K562 (cell line): ENCODE measurements around the gene DIAPH3. TPM values are rescaled to one million over a fixed set of nuclear protein-coding genes. Genes with fewer than 3 reads are reported as not detected.

Source experiments
- JUND ChIP-seq, 2 experiments: IDR thresholded peaks; 2 replicates in 1 of 2; 3 replicates in 1 of 2; pipeline ENCODE4 v1.6.1; 2011; ENCODE audit warnings: borderline replicate concordance in 2 of 2, low read depth in 2 of 2, low read length in 2 of 2, improper control_type of control experiment in 1 of 2, missing biosample characterization in 1 of 2, missing genetic modification characterization in 1 of 2, missing genetic modification reagents in 1 of 2
- MAFG ChIP-seq: fragments of 450-650 bp; conservative IDR thresholded peaks from 2 replicates; pipeline ENCODE4 v1.6.1; 2016; ENCODE audit warnings: missing genetic modification characterization, missing compliant biosample characterization
- NR4A1 ChIP-seq, 2 experiments: fragments of 250-450 bp in 1 of 2; fragments of 450-650 bp in 1 of 2; sonication (Bioruptor Pico) in 1 of 2; IDR thresholded peaks; 2 replicates each; pipeline versions ENCODE4 v1.4.0 to v1.6.1; 2016 to 2020; ENCODE audit warnings: mild to moderate bottlenecking in 2 of 2, missing compliant biosample characterization in 1 of 2, missing genetic modification characterization in 1 of 2, moderate library complexity in 1 of 2
- TBP ChIP-seq: optimal IDR thresholded peaks from 2 replicates; pipeline ENCODE3; 2011; ENCODE audit warnings: low read depth, low read length, improper control_type of control experiment
- TCFL5 ChIP-seq: fragments of 250-450 bp; sonication (Bioruptor Pico); conservative IDR thresholded peaks from 2 replicates; pipeline ENCODE4 v1.6.1; 2021; ENCODE audit warnings: mild to moderate bottlenecking, moderate library complexity, matching md5 sums
- ZNF280A ChIP-seq: fragments of 450-650 bp; IDR thresholded peaks from 2 replicates; pipeline ENCODE4 v1.6.1; 2018; ENCODE audit warnings: mild to moderate bottlenecking, low read depth; ENCODE audit not compliant: partially characterized antibody
- ZNF507 ChIP-seq: conservative IDR thresholded peaks from 2 replicates; pipeline ENCODE4 v1.6.1; 2017; ENCODE audit warnings: missing genetic modification characterization, missing compliant biosample characterization
- polyA plus RNA-seq, 8 experiments: library from polyadenylated mRNA; depleted of rRNA in 4 of 8; stranded (reverse) in 5 of 8; unstranded in 3 of 8; fragments of >200 nt; fragmentation: Nextera tagmentation in 2 of 8; fragmentation: Illumina TruSeq in 1 of 8; extraction: Ambion mirVana in 2 of 8; extraction: Trizol in 1 of 8; gene quantifications; 2 replicates each; pipeline versions ENCODE4 v1.2.1 to v1.2.3, GENCODE V29; 2011 to 2014; ENCODE audit warnings: inconsistent platforms in 1 of 8, missing spikeins in 1 of 8
- total RNA-seq, 7 experiments: library from RNA; depleted of rRNA in 6 of 7; stranded (reverse); fragments of >200 nt in 6 of 7; fragmentation: Illumina TruSeq in 2 of 7; extraction: Trizol in 2 of 7; gene quantifications; 2 replicates each; pipeline versions ENCODE4 v1.2.1 to v1.2.3, GENCODE V29; 2011 to 2021; ENCODE audit warnings: low replicate concordance in 1 of 7
- TF ChIP-seq, protein P1 (sequence below): fragments of 250-450 bp; sonication (Bioruptor Pico); IDR thresholded peaks from 2 replicates; pipeline ENCODE4 v1.4.0; 2020; ENCODE audit warnings: mild to moderate bottlenecking, moderate library complexity, borderline replicate concordance
- TF ChIP-seq, protein P2 (sequence below): fragments of 250-450 bp; sonication (Bioruptor Pico); IDR thresholded peaks from 2 replicates; pipeline ENCODE4 v1.5.0; 2020; ENCODE audit warnings: mild to moderate bottlenecking
- TF ChIP-seq, protein P3 (sequence below): fragments of 450-650 bp; IDR thresholded peaks from 2 replicates; pipeline ENCODE4 v1.6.1; 2017; ENCODE audit warnings: antibody characterized with exemption, mild to moderate bottlenecking
- TF ChIP-seq, protein P4 (sequence below): sonication (generic); formaldehyde crosslinking; IDR thresholded peaks from 2 replicates; pipeline ENCODE4 v1.9.0; 2022; ENCODE audit warnings: mild to moderate bottlenecking, missing genetic modification reagents

Gene DIAPH3
- total and polyA plus RNA-seq, 9 of the 15 experiments (the other 6 are each of a cell fraction or from before 2014, with no cell fraction given), result 9.0 to 18.7 (median 14.7) TPM

GRCh38 chr13:60163478-60164233 is at the start of gene DIAPH3 (continued):
- TF ChIP-seq, protein P1, sequence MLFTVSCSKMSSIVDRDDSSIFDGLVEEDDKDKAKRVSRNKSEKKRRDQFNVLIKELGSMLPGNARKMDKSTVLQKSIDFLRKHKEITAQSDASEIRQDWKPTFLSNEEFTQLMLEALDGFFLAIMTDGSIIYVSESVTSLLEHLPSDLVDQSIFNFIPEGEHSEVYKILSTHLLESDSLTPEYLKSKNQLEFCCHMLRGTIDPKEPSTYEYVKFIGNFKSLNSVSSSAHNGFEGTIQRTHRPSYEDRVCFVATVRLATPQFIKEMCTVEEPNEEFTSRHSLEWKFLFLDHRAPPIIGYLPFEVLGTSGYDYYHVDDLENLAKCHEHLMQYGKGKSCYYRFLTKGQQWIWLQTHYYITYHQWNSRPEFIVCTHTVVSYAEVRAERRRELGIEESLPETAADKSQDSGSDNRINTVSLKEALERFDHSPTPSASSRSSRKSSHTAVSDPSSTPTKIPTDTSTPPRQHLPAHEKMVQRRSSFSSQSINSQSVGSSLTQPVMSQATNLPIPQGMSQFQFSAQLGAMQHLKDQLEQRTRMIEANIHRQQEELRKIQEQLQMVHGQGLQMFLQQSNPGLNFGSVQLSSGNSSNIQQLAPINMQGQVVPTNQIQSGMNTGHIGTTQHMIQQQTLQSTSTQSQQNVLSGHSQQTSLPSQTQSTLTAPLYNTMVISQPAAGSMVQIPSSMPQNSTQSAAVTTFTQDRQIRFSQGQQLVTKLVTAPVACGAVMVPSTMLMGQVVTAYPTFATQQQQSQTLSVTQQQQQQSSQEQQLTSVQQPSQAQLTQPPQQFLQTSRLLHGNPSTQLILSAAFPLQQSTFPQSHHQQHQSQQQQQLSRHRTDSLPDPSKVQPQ, result no peak
- TF ChIP-seq JUND (IDR thresholded peaks at IDR 0.05; ENCODE audit: borderline replicate concordance, low read depth, low read length) (peak; percentile 62; the same call in 1 of the 2 replicates), JUND (tag; IDR thresholded peaks at IDR 0.05; ENCODE audit: borderline replicate concordance, low read depth, low read length) (no peak; the same call in 2 of the 3 replicates), TCFL5 (CRISPR knock-in tag) (no peak), NR4A1 (CRISPR knock-in tag; IDR thresholded peaks at IDR 0.05) (no peak), NR4A1 (tag; IDR thresholded peaks at IDR 0.05) (no peak), MAFG (tag) (no peak), ZNF507 (tag) (no peak), TBP (peak; percentile 75), ZNF280A (no peak)
- TF ChIP-seq, protein P2, sequence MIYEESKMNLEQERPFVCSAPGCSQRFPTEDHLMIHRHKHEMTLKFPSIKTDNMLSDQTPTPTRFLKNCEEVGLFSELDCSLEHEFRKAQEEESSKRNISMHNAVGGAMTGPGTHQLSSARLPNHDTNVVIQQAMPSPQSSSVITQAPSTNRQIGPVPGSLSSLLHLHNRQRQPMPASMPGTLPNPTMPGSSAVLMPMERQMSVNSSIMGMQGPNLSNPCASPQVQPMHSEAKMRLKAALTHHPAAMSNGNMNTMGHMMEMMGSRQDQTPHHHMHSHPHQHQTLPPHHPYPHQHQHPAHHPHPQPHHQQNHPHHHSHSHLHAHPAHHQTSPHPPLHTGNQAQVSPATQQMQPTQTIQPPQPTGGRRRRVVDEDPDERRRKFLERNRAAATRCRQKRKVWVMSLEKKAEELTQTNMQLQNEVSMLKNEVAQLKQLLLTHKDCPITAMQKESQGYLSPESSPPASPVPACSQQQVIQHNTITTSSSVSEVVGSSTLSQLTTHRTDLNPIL (CRISPR knock-in tag), result no peak
- TF ChIP-seq, protein P3, sequence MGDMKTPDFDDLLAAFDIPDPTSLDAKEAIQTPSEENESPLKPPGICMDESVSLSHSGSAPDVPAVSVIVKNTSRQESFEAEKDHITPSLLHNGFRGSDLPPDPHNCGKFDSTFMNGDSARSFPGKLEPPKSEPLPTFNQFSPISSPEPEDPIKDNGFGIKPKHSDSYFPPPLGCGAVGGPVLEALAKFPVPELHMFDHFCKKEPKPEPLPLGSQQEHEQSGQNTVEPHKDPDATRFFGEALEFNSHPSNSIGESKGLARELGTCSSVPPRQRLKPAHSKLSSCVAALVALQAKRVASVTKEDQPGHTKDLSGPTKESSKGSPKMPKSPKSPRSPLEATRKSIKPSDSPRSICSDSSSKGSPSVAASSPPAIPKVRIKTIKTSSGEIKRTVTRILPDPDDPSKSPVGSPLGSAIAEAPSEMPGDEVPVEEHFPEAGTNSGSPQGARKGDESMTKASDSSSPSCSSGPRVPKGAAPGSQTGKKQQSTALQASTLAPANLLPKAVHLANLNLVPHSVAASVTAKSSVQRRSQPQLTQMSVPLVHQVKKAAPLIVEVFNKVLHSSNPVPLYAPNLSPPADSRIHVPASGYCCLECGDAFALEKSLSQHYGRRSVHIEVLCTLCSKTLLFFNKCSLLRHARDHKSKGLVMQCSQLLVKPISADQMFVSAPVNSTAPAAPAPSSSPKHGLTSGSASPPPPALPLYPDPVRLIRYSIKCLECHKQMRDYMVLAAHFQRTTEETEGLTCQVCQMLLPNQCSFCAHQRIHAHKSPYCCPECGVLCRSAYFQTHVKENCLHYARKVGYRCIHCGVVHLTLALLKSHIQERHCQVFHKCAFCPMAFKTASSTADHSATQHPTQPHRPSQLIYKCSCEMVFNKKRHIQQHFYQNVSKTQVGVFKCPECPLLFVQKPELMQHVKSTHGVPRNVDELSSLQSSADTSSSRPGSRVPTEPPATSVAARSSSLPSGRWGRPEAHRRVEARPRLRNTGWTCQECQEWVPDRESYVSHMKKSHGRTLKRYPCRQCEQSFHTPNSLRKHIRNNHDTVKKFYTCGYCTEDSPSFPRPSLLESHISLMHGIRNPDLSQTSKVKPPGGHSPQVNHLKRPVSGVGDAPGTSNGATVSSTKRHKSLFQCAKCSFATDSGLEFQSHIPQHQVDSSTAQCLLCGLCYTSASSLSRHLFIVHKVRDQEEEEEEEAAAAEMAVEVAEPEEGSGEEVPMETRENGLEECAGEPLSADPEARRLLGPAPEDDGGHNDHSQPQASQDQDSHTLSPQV, result no peak
- TF ChIP-seq, protein P4, sequence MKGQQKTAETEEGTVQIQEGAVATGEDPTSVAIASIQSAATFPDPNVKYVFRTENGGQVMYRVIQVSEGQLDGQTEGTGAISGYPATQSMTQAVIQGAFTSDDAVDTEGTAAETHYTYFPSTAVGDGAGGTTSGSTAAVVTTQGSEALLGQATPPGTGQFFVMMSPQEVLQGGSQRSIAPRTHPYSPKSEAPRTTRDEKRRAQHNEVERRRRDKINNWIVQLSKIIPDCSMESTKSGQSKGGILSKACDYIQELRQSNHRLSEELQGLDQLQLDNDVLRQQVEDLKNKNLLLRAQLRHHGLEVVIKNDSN (CRISPR knock-in tag), result no peak
